Measurements from ENCODE around the gene PACSIN1. TPM values are rescaled to one million over a fixed set of nuclear protein-coding genes. Genes with fewer than 3 reads are reported as not detected.
"Not testable (repeated sequence)": the region's sequence is repeated elsewhere in the genome, so short reads cannot be mapped to it uniquely, and the experiment has no call there.

PACSIN1 gene
- polyA plus RNA-seq, 4 donors, result 0.72 to 0.97 (median 0.82) TPM

- no peak for DNase-seq (ENCODE audit: low read depth in 4 of 4, low spot score in 3 of 4)
These were observed 7.8 kb upstream of the PACSIN1 start for GRCh38 chr6:34457742-34458735.

- DNase-seq (ENCODE audit: low read depth in 4 of 4, low spot score in 3 of 4), result no peak
These were observed 5.8 kb upstream of the PACSIN1 start for GRCh38 chr6:34459899-34460593.

DNA sequence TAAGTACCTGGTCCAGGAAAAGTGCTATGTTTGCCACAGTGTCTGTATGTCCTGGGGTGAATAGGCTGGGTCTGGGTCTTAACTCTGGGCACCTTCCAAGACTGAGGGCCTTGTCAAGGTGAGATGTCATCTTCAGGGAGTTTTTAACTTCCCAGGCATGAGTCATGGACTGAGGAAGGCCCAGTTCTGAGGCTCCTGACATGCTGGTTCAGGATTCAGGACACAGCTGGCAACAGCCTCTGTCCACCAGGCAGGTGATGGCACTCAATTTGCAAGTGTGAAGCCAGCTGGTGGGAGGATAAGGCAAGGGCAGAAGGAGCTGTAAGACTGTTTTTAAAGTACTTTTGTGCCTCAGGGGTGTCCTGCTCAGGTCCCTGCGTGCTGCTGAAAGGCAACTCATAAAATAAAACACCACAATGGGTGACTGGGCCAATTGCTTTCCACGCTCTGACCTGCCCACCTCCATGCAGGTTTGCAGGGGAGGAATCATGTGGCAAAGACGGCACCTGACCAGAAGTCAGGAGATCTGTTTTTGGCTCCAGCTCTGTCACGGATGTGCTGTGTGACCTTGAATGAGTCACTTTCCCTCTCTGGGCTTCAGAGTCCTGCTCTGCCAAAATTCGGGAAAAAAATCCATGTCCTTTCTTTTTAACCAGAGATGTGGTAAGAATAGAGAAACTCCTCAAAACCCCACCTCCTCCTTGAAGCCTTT, 4.9 kb upstream of the PACSIN1 start:
- DNase-seq (ENCODE audit: low read depth in 4 of 4, low spot score in 3 of 4), result no peak

DNA sequence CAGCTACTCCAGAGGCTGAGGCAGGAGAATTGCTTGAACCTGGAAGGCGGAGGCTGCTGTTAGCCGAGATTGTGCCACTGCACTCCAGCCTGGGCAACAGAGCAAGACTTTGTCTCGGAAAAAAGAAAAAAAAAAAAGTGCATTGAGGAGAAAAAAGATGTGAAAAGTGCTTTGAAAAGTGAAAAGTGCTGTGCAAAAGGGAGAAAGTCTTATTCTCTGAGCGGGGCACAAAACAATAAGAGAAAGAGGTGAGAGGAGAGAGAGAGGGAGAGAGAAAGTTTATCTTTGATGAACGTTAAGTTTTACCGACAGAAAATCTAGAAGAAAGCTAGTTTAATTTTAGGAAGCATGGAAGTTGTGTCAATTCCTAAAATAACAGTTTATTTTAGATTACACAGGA, 3.9 kb upstream of the PACSIN1 start:
- DNase-seq (ENCODE audit: low read depth in 4 of 4, low spot score in 3 of 4), result no peak

- DNase-seq (ENCODE audit: low read depth in 4 of 4, low spot score in 3 of 4), result no peak
These were observed 3.3 kb upstream of the PACSIN1 start for GRCh38 chr6:34462551-34462971.

DNA sequence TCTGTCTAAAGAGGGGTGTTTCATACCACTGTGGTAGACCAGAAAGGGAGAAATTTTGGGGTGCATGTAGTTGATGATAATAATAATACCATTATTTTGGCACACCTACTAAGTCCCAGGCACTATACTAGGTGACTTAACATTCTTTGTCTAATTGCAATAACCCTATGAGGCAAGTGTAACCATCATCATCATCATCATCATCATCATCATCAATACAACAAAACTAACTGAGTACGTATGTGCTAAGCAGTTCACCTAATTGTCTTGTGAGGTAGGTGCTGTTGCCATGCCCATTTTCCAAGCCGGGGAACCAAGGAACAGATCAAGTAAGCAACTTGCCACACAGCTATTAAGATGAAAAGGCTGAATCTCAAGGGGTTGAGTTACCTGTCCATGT, 2.6 kb upstream of the PACSIN1 start:
- DNase-seq (ENCODE audit: low read depth in 4 of 4, low spot score in 3 of 4), result no peak

- no peak for DNase-seq (ENCODE audit: low read depth in 4 of 4, low spot score in 3 of 4)
These were observed 2.0 kb upstream of the PACSIN1 start for GRCh38 chr6:34463849-34464248.

DNA sequence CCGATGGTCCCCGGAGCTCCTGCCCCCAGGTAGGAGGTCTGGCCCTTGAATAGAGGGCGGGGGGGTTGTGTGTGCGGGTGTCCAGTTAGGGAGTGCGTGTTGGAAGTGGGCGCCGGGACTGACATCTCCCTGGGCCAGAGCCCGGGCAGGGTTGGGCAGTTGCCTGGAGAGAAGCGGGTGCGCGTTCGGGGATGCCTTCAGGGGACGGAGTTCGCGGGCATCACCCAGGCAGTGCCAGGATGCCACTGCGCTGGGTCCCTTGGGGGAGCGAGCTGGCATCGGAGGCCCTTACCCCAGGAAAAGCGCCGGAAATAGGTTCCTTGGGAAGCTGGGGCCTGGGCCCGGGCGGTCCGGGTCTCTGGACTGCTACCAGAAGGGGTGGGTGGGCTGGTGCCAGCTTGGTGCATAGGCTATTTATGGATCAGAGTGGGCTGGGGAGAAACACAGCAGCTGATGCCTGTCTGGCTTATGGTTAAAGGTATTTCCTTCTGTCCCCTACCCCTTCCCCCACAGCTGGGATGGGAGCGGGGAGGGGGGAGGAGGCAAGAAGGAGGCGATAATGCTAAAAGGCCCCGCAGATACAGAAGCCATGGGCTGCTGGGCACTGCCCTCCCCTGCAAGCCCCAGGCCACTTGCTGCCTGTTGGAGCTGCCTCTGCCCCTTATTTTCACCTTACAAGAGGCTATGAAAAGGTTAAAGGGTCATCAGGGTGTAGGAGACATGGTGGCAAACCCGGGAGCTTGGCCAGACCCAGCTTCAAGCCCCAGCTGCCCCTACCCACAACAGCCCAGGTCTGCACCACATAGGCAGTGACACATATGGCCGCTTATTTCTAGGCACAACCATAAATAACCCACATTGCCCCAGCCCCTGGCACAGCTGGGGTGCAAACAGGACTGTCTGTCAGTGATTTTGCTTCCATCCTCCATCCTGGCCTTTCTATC, 638 bp downstream of the PACSIN1 start:
- no peak for DNase-seq (ENCODE audit: low read depth in 4 of 4, low spot score in 3 of 4)

GRCh38 chr6:34468378-34468892, 2.6 kb downstream of the PACSIN1 start:
- DNase-seq (ENCODE audit: low read depth in 4 of 4, low spot score in 3 of 4), result no peak

- DNase-seq (ENCODE audit: low read depth in 4 of 4, low spot score in 3 of 4), result no peak
These were observed 3.6 kb downstream of the PACSIN1 start for GRCh38 chr6:34469499-34469898.

DNA sequence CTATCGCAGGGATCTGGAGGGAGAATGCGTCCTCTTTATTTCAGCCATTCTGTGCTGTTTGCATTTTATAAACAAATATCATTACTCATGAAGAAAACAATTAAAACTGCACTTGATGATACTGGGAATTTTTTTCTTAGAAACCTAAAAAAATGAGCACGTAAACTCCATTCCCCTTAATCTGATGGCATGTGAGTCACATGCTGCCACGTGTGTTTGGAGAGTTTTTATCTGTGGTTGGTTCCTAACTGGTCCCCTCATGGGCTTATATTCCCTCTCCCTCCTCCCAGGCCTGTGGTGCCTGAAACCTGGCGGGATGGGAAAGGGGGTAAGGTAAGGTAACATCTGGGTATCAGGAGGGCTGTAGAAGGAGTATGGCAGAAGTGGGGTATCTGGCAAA, 6.5 kb downstream of the PACSIN1 start:
- DNase-seq (ENCODE audit: low read depth in 4 of 4, low spot score in 3 of 4), result no peak

- DNase-seq (ENCODE audit: low read depth in 4 of 4, low spot score in 3 of 4), result no peak
These were observed 8.1 kb downstream of the PACSIN1 start for GRCh38 chr6:34473967-34474366.

GRCh38 chr6:34474754-34475153, 8.9 kb downstream of the PACSIN1 start:
- DNase-seq (ENCODE audit: low read depth in 4 of 4, low spot score in 3 of 4), result no peak

GRCh38 chr6:34475238-34475682, 9.4 kb downstream of the PACSIN1 start:
- no peak for DNase-seq (ENCODE audit: low read depth in 4 of 4, low spot score in 3 of 4)

DNA sequence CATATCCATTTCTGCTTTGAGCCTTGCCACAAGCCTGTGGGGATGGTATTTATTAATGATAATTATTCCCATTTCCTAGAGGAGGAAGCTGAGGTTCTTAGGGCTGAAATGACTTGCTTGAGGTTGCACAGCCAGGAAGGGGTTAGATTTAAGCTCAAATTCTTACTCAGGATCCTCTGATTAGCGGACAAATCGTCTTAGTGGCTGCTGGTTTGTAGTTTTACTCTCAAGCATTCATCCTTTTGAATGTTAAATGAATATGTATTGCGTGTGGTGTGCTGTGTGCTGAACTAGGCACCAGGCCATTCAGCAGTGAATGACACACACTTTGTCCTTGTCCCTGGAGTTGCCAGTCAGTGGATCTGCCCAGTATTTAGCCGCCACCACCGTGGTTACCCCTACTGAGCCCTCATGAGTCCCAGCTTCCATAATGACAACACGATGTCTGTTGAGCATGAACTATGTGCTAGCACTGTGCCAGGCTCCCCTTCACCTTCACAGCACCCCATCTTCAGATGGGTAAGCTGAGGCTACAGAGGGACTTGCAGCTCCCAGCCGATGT, 10.0 kb downstream of the PACSIN1 start:
- DNase-seq (ENCODE audit: low read depth in 4 of 4, low spot score in 3 of 4), result no peak

GRCh38 chr6:34476447-34476846, 10.6 kb downstream of the PACSIN1 start:
- no peak for DNase-seq (ENCODE audit: low read depth in 4 of 4, low spot score in 3 of 4)

GRCh38 chr6:34476921-34477320, 11.0 kb downstream of the PACSIN1 start:
- no peak for DNase-seq (ENCODE audit: low read depth in 4 of 4, low spot score in 3 of 4)

DNA sequence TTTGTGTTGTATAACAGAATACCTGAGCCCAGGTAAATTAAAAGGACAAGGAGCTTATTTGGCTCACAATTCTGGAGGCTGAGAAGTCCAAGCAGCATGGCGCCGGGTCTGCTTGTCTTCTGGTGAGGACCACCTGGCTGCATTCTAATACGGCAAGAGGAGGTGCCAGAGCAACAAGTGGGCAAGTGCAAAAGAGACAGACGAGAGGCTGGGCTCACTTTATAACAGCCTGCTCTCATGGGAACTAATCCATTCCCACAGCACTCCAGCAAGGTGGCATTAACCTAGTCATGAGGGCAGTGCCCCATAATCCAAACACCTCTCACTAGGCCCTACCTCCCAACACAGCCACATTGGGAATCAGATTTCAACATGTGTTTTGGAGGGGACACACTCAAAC, 12.9 kb downstream of the PACSIN1 start:
- DNase-seq (ENCODE audit: low read depth in 4 of 4, low spot score in 3 of 4), result no peak

GRCh38 chr6:34483781-34484180, 17.9 kb downstream of the PACSIN1 start:
- not testable (repeated sequence) for DNase-seq (ENCODE audit: low read depth in 4 of 4, low spot score in 3 of 4)
